Colonic mucosa (tissue), 4 donors: Measurements from ENCODE around the gene CRELD1. TPM values are rescaled to one million over a fixed set of nuclear protein-coding genes. Genes with fewer than 3 reads are reported as not detected.
A peak's percentile ranks its signal among the peaks of the same experiment; 100 is the strongest.

Experiments
- DNase-seq: peaks from one replicate; pipeline ENCODE4 v3.0.0-alpha.2; 2020
- H3K27ac ChIP-seq: fragments of 200-600 bp; one replicate; pipeline ENCODE4 v1.8.0; 2021
- H3K27me3 ChIP-seq: fragments of 200-600 bp; one replicate; pipeline ENCODE4 v1.8.0; 2021
- H3K36me3 ChIP-seq: fragments of 200-600 bp; one replicate; pipeline ENCODE4 v1.8.0; 2021
- H3K4me1 ChIP-seq: fragments of 200-600 bp; one replicate; pipeline ENCODE4 v1.8.0; 2021; ENCODE audit warnings: mild to moderate bottlenecking
- H3K4me3 ChIP-seq: fragments of 200-600 bp; one replicate; pipeline ENCODE4 v1.8.0; 2021
- H3K9ac ChIP-seq, 2 donors: one replicate each; pipeline ENCODE4 v1.7.0; 2013; ENCODE audit warnings: control low read depth in 2 of 2, low read depth in 2 of 2, low read length in 2 of 2
- H3K9me3 ChIP-seq: fragments of 200-600 bp; one replicate; pipeline ENCODE4 v1.8.0; 2021
- CTCF ChIP-seq: fragments of 200-600 bp; IDR thresholded peaks from one replicate; pipeline ENCODE4 v1.8.0; 2022; ENCODE audit warnings: antibody characterized with exemption, mild to moderate bottlenecking
- intact Hi-C: fragments of 100-400 bp; cut with DNase I; formaldehyde crosslinking; loops from one replicate; pipeline ENCODE4 v1.14.1; 2022
- total RNA-seq, 2 donors: library from RNA; stranded (reverse); fragmentation: NEBNext Ultra II Directional in 1 of 2; extraction: Animal tissue kit (Norgen Biotek cat#: 25700) in 1 of 2; gene quantifications; one replicate each; pipeline ENCODE4 v1.2.1, GENCODE V29; 2021
- donor health status: healthy.
- donor health status: DM: no; HTN: no; CAD: no.
- donor health status: DM: no; HTN: no; CAD: no.

CRELD1 gene
- total RNA-seq, 2 donors from 2014 or later, result 23.3 to 40.4 TPM

GRCh38 chr3:9918261-9919038 lies 15.2 kb upstream of the CRELD1 start:
- no peak for DNase-seq
- Histone ChIP-seq H3K27ac (no peak overlapping the region), H3K9ac (peak overlapping the region in 1 of 2 donors; percentile 63), H3K4me1 (peaks cover 6% of the 10 kb centered on the region), H3K9me3 (no peaks in the 10 kb centered on the region), H3K27me3 (no peaks in the 10 kb centered on the region), H3K4me3 (no peak overlapping the region), H3K36me3 (no peaks in the 10 kb centered on the region)
- intact Hi-C loops, result no loop called here
- TF ChIP-seq CTCF, result no peak

- Histone ChIP-seq H3K36me3 (no peaks in the 10 kb centered on the region), H3K9ac (no peak overlapping the region), H3K9me3 (no peaks in the 10 kb centered on the region), H3K27ac (no peak overlapping the region), H3K4me1 (no peaks in the 10 kb centered on the region), H3K4me3 (no peak overlapping the region), H3K27me3 (no peaks in the 10 kb centered on the region)
- no peak for TF ChIP-seq CTCF
- DNase-seq, result no peak
- intact Hi-C loops, result no loop called here
Observed at GRCh38 chr3:9928158-9928557, 5.5 kb upstream of the CRELD1 start.

- no peak for DNase-seq
- Histone ChIP-seq H3K9ac (no peak overlapping the region), H3K9me3 (no peaks in the 10 kb centered on the region), H3K27ac (no peak overlapping the region), H3K4me1 (no peaks in the 10 kb centered on the region), H3K36me3 (no peaks in the 10 kb centered on the region), H3K27me3 (no peaks in the 10 kb centered on the region), H3K4me3 (no peak overlapping the region)
- no peak for TF ChIP-seq CTCF
- intact Hi-C loops, result no loop called here
Observed at GRCh38 chr3:9930804-9931418, 2.7 kb upstream of the CRELD1 start.

DNA sequence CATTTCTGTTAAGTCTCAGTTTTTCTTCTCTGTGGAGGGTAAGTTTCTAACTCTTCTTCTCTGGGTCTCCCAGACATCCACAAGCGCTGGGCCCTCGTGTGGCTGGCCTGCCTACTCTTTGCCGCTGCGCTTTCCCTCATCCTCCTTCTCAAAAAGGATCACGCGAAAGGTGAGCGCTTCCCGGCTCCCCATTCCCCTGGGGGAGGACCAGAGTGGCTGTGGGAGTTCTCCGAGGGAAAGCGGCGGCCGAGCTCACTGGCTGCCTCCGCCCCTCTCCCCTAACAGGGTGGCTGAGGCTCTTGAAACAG lies 1.1 kb upstream of the CRELD1 start:
- Histone ChIP-seq H3K9me3 (no peaks in the 10 kb centered on the region), H3K27me3 (no peaks in the 10 kb centered on the region), H3K9ac (peak overlapping the region; percentile 74 to 92), H3K36me3 (no peaks in the 10 kb centered on the region), H3K4me1 (no peaks in the 10 kb centered on the region), H3K27ac (peak overlapping the region; percentile 95), H3K4me3 (peak overlapping the region; percentile 84)
- intact Hi-C loops, result no loop called here
- TF ChIP-seq CTCF, result no peak
- DNase-seq, result no peak

DNA sequence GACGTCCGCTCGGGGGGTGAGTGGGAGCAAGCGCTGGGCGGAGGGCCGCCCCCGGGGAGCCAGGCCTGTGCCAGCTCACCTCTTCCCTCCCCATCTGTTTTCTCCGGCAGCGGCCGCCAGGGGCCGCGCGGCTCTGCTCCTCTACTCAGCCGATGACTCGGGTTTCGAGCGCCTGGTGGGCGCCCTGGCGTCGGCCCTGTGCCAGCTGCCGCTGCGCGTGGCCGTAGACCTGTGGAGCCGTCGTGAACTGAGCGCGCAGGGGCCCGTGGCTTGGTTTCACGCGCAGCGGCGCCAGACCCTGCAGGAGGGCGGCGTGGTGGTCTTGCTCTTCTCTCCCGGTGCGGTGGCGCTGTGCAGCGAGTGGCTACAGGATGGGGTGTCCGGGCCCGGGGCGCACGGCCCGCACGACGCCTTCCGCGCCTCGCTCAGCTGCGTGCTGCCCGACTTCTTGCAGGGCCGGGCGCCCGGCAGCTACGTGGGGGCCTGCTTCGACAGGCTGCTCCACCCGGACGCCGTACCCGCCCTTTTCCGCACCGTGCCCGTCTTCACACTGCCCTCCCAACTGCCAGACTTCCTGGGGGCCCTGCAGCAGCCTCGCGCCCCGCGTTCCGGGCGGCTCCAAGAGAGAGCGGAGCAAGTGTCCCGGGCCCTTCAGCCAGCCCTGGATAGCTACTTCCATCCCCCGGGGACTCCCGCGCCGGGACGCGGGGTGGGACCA lies 632 bp upstream of the CRELD1 start:
- Histone ChIP-seq H3K9ac (peak overlapping the region; percentile 74 to 92), H3K27ac (peak overlapping the region; percentile 95), H3K4me1 (no peaks in the 10 kb centered on the region), H3K36me3 (no peaks in the 10 kb centered on the region), H3K4me3 (peak overlapping the region; percentile 84), H3K9me3 (no peaks in the 10 kb centered on the region), H3K27me3 (no peaks in the 10 kb centered on the region)
- DNase-seq, result peak; percentile 87
- peak; percentile 64 for TF ChIP-seq CTCF
- intact Hi-C loops, result no loop called here
